Lower leg skin (tissue), 3 donors: Measurements from ENCODE around the gene ARAP3.

Experiments used
- CTCF ChIP-seq, 3 donors: fragments of 450-650 bp; IDR thresholded peaks; one replicate each; pipeline ENCODE4 v1.5.1; 2016; ENCODE audit warnings: antibody characterized with exemption in 3 of 3, mild to moderate bottlenecking in 3 of 3, moderate library complexity in 2 of 3
- POLR2A ChIP-seq, 2 donors: fragments of 450-650 bp; IDR thresholded peaks; one replicate each; pipeline ENCODE4 v1.6.1; 2016 to 2017; ENCODE audit warnings: antibody characterized with exemption in 2 of 2, mild to moderate bottlenecking in 1 of 2, moderate library complexity in 1 of 2

- no peak for TF ChIP-seq CTCF (IDR thresholded peaks at IDR 0.05)
- no peak for TF ChIP-seq POLR2A (IDR thresholded peaks at IDR 0.05)
Observed at GRCh38 chr5:141637123-141637766, 44.8 kb downstream of the ARAP3 start.
